Endothelial cell of umbilical vein (primary cell): ENCODE results near the gene ZNF205. TPM values are rescaled to one million over a fixed set of nuclear protein-coding genes. Genes with fewer than 3 reads are reported as not detected.

Experiments
- BruUV-seq: library from RNA; stranded (reverse); fragments of 400-500 nt; replicated peaks from 2 replicates; lab custom pipeline; 2021; lab: Mats Ljungman, UMichigan
- CTCF ChIA-PET: fragments of 300-600, 350-600 bp; sonication (Branson Sonifier 250); formaldehyde crosslinking; loops from one replicate; lab custom pipeline; 2021; ENCODE audit warnings: antibody characterized with exemption, inconsistent platforms; lab: Charles Lee
- POLR2A ChIA-PET: fragments of 300-600, 350-600 bp; sonication (Branson Sonifier 250); formaldehyde crosslinking; loops from one replicate; lab custom pipeline; 2021; ENCODE audit warnings: antibody characterized with exemption, inconsistent platforms; lab: Charles Lee
- DNase-seq: peaks from one replicate; pipeline ENCODE4 v3.0.0-alpha.2; 2011; ENCODE audit warnings: low read depth, low spot score
- FAIRE-seq: peaks from 2 replicates; lab custom pipeline; 2011; peaks lifted over from hg19 to GRCh38; lab: Jason Lieb, UNC
- H2AFZ ChIP-seq: 2 replicates; pipeline ENCODE4 v1.6.0; 2012; ENCODE audit warnings: low read depth, low read length, control low read depth, inconsistent platforms
- H3K27ac ChIP-seq: 2 replicates; pipeline ENCODE4 v1.5.1; 2011; ENCODE audit warnings: low read depth, mild to moderate bottlenecking, control low read depth, low read length, moderate library complexity; ENCODE audit not compliant: insufficient read depth
- H3K27me3 ChIP-seq, 2 experiments: 2 replicates each; pipeline versions ENCODE4 v1.6.0 to v1.6.1; 2011; ENCODE audit warnings: low read length in 2 of 2, mixed read lengths in 1 of 2; ENCODE audit not compliant: control insufficient read depth in 2 of 2, insufficient read depth in 2 of 2
- H3K36me3 ChIP-seq, 2 experiments: 2 replicates in 1 of 2; 3 replicates in 1 of 2; pipeline ENCODE4 v1.5.1; 2011; ENCODE audit warnings: low read length in 2 of 2, mild to moderate bottlenecking in 1 of 2, moderate library complexity in 1 of 2; ENCODE audit not compliant: control insufficient read depth in 2 of 2, insufficient read depth in 2 of 2; ENCODE audit errors: extremely low read depth in 1 of 2
- H3K4me1 ChIP-seq: 3 replicates; pipeline ENCODE4 v1.5.1; 2011; ENCODE audit warnings: mild to moderate bottlenecking, low read length; ENCODE audit not compliant: control insufficient read depth, insufficient read depth; ENCODE audit errors: extremely low read depth
- H3K4me2 ChIP-seq: 2 replicates; pipeline ENCODE4 v1.6.1; 2011; ENCODE audit warnings: low read length, control low read depth, mixed read lengths; ENCODE audit not compliant: insufficient read depth
- H3K4me3 ChIP-seq, 3 experiments: fragments of 200-600 bp in 1 of 3; sonication (generic), shearing (Covaris generic) in 1 of 3; replicated peaks in 1 of 3; 2 replicates each; pipeline ENCODE4 v1.5.1; 2011 to 2016; ENCODE audit warnings: control low read depth in 3 of 3, low read length in 3 of 3, mild to moderate bottlenecking in 2 of 3, inconsistent platforms in 1 of 3, low read depth in 1 of 3, moderate library complexity in 1 of 3; ENCODE audit not compliant: insufficient read depth in 1 of 3
- H3K79me2 ChIP-seq: 2 replicates; pipeline ENCODE4 v1.6.0; 2012; ENCODE audit warnings: low read length, inconsistent platforms; ENCODE audit not compliant: control insufficient read depth, insufficient read depth
- H3K9ac ChIP-seq: replicated peaks from 2 replicates; pipeline ENCODE3; 2011; ENCODE audit warnings: low read length, control low read depth; ENCODE audit not compliant: insufficient read depth; ENCODE audit errors: extremely low read depth
- H3K9me1 ChIP-seq: replicated peaks from 3 replicates; pipeline ENCODE4 v1.6.0; 2011; ENCODE audit warnings: mild to moderate bottlenecking, low read length; ENCODE audit not compliant: control insufficient read depth, insufficient read depth; ENCODE audit errors: extremely low read depth
- H3K9me3 ChIP-seq: replicated peaks from 2 replicates; pipeline ENCODE4 v1.5.1; 2012; ENCODE audit warnings: low read length, inconsistent platforms; ENCODE audit not compliant: control insufficient read depth, insufficient read depth
- H4K20me1 ChIP-seq: replicated peaks from 2 replicates; pipeline ENCODE3; 2011; ENCODE audit warnings: mild to moderate bottlenecking, low read length; ENCODE audit not compliant: control insufficient read depth, insufficient read depth; ENCODE audit errors: extremely low read depth
- CTCF ChIP-seq, 2 donors: IDR thresholded peaks; 1 replicate in 1 of 2; 2 replicates in 1 of 2; pipeline ENCODE4 v1.5.1; 2011; ENCODE audit warnings: low read length in 2 of 2, mild to moderate bottlenecking in 2 of 2, moderate library complexity in 2 of 2, control low read depth in 1 of 2, inconsistent platforms in 1 of 2, low read depth in 1 of 2; ENCODE audit not compliant: insufficient read depth in 1 of 2; ENCODE audit errors: extremely low read depth in 1 of 2
- EZH2 ChIP-seq: IDR thresholded peaks from 2 replicates; pipeline ENCODE4 v1.6.1; 2012; ENCODE audit warnings: borderline replicate concordance, low read depth, mild to moderate bottlenecking, moderate library complexity, low read length, inconsistent platforms; ENCODE audit not compliant: severe bottlenecking
- GATA2 ChIP-seq: IDR thresholded peaks from 2 replicates; pipeline ENCODE4 v1.7.0; 2011; ENCODE audit warnings: low read depth, mild to moderate bottlenecking, moderate library complexity, mixed read lengths, low read length; ENCODE audit not compliant: insufficient read length, insufficient read depth
- JUN ChIP-seq: IDR thresholded peaks from 2 replicates; pipeline ENCODE4 v1.6.1; 2011; ENCODE audit warnings: borderline replicate concordance, low read depth; ENCODE audit not compliant: insufficient read length, insufficient read depth
- MYC ChIP-seq: IDR thresholded peaks from one replicate; pipeline ENCODE4 v1.6.1; 2011; ENCODE audit warnings: mild to moderate bottlenecking, low read depth, low read length
- POLR2A ChIP-seq: IDR thresholded peaks from 2 replicates; pipeline ENCODE4 v1.6.1; 2012; ENCODE audit warnings: low read depth, mild to moderate bottlenecking, control low read depth, low read length
- dilution Hi-C: fragments of 300-500 bp; cut with MboI; formaldehyde crosslinking; loops from one replicate; pipeline ENCODE4 v1.15.0; 2019; ENCODE audit warnings: low sequenced_read_pairs; ENCODE audit not compliant: extremely low pct_ligation_motif_present
- intact Hi-C: fragments of 100-400 bp; cut with micrococcal nuclease; formaldehyde crosslinking; loops from one replicate; pipeline ENCODE4 v1.10.0; 2022
- polyA plus RNA-seq, 4 experiments: library from polyadenylated mRNA; depleted of rRNA in 3 of 4; stranded (reverse) in 3 of 4; unstranded in 1 of 4; fragments of >200 nt; gene quantifications; 2 replicates each; pipeline versions ENCODE4 v1.2.1 to v1.2.3, GENCODE V29; 2011 to 2012; ENCODE audit warnings: missing spikeins in 1 of 4
- total RNA-seq: library from RNA; stranded (reverse); gene quantifications from 2 replicates; pipeline ENCODE4 v1.2.3, GENCODE V29; 2021

ZNF205 gene
- total and polyA plus RNA-seq, 2 donors (not counting 3 experiments of a cell fraction or from before 2014, with no cell fraction given) = 18.5 to 19.0 TPM

- peak overlapping the region; percentile 17 for H3K9ac ChIP-seq
- H3K9me3 ChIP-seq = no peaks in the 10 kb centered on the region
- no peaks in the 10 kb centered on the region for H4K20me1 ChIP-seq
- peak; percentile 33 for DNase-seq
- TF ChIP-seq JUN (no peak), EZH2 (no peak), MYC (no peak), POLR2A (no peak), GATA2 (no peak), CTCF (IDR thresholded peaks at IDR 0.05; ENCODE audit: extremely low read depth in 1 of 2, insufficient read depth in 1 of 2, low read depth in 1 of 2, low read length in 2 of 2) (peak; percentile 48 to 59)
- no peaks in the 10 kb centered on the region for H3K79me2 ChIP-seq
- H3K4me1 ChIP-seq = peaks cover 32% of the 10 kb centered on the region
- peak overlapping the region; percentile 23 for H2AFZ ChIP-seq
- dilution Hi-C loops = no loop called here
- intact Hi-C loops = loop anchor here (2.0 kb wide), 1 partner anchor 34 kb away; the partner anchor contains the start of gene ZNF213
- no peak overlapping the region for H3K4me2 ChIP-seq
- H3K27me3 ChIP-seq = peaks cover 0 to 2% of the 10 kb centered on the region in 2 experiments
- H3K36me3 ChIP-seq = no peaks in the 10 kb centered on the region
- TSS peak; percentile 41 for BruUV-seq
- POLR2A ChIA-PET = interaction anchor here (0.6 kb wide), 1 partner anchor 31 kb away, joined by 3 read pairs; no protein-coding TSS in a partner anchor
- CTCF ChIA-PET = interaction anchor here (0.9 to 3.4 kb wide), 10 partner anchors 8 to 78 kb away, joined by 3 to 29 read pairs (median 7); partner anchors contain the start of genes HCFC1R1, THOC6 and ZNF205
- peak overlapping the region; percentile 53 for H3K27ac ChIP-seq
- H3K4me3 ChIP-seq = no peak overlapping the region
- no peaks in the 10 kb centered on the region for H3K9me1 ChIP-seq
- peak; percentile 49 for FAIRE-seq
Measured at GRCh38 chr16:3101018-3101840, 11.2 kb upstream of the ZNF205 start.
